ENCODE results near the gene TBX21. TPM values are rescaled to one million over a fixed set of nuclear protein-coding genes. Genes with fewer than 3 reads are reported as not detected.

TBX21 gene
- total and polyA plus RNA-seq, 7 donors, result under 0.01 to 1.2 (median 0.36) TPM; not detected in 2

DNA sequence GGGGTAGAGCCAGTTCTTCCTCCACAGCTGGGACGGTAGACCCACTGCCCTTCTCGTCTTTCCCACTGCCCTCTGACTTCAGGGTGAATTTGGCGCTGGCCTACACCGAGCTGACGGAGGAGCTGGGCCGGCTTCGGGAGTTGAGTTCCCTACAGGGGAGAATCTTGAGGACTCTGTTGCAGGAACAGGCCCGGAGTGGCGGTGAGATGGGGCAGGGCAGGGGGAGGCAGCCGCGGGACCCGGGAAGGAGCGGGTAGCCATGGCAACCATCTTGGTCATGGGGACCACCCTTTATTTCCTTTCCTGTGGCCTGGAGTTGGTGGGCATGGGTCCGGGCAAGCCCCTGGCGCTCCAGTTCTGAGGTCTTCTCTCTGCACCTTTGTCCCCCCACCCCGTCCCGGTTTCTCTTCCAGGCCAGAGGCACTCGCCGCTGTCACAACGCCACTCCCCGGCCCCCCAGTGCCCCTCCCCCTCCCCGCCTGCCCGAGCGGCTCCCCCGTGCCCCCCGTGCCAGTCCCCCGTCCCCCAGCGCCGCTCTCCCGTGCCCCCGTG, 24.6 kb upstream of the TBX21 start:
- peak overlapping the region; percentile 12 to 44 (median 42) for H3K4me3 ChIP-seq
- DNase-seq, result peak; percentile 67
- peaks cover 0 to 22% (median 7%) of the 10 kb centered on the region in 4 donors for H3K36me3 ChIP-seq
- peaks cover 0 to 4% (median 0%) of the 10 kb centered on the region in 3 donors for H3K27me3 ChIP-seq
- WGBS, 2 donors, result 42 to 69% methylated on average over 31 of the region's 31 CpGs
- peaks cover 0 to 21% (median 17%) of the 10 kb centered on the region in 4 donors for H3K4me1 ChIP-seq
- H3K9me3 ChIP-seq, result no peaks in the 10 kb centered on the region
- TF ChIP-seq POLR2A (IDR thresholded peaks at IDR 0.05) (no peak), POLR2AphosphoS5 (IDR thresholded peaks at IDR 0.05) (no peak), EP300 (IDR thresholded peaks at IDR 0.05) (no peak)
- TF ChIP-seq, protein P1, sequence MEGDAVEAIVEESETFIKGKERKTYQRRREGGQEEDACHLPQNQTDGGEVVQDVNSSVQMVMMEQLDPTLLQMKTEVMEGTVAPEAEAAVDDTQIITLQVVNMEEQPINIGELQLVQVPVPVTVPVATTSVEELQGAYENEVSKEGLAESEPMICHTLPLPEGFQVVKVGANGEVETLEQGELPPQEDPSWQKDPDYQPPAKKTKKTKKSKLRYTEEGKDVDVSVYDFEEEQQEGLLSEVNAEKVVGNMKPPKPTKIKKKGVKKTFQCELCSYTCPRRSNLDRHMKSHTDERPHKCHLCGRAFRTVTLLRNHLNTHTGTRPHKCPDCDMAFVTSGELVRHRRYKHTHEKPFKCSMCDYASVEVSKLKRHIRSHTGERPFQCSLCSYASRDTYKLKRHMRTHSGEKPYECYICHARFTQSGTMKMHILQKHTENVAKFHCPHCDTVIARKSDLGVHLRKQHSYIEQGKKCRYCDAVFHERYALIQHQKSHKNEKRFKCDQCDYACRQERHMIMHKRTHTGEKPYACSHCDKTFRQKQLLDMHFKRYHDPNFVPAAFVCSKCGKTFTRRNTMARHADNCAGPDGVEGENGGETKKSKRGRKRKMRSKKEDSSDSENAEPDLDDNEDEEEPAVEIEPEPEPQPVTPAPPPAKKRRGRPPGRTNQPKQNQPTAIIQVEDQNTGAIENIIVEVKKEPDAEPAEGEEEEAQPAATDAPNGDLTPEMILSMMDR (IDR thresholded peaks at IDR 0.05), result no peak
- intact Hi-C loops (cut with DNase I), result no loop called here
- H3K27ac ChIP-seq, result peak overlapping the region; percentile 55 to 65 (median 58)

DNA sequence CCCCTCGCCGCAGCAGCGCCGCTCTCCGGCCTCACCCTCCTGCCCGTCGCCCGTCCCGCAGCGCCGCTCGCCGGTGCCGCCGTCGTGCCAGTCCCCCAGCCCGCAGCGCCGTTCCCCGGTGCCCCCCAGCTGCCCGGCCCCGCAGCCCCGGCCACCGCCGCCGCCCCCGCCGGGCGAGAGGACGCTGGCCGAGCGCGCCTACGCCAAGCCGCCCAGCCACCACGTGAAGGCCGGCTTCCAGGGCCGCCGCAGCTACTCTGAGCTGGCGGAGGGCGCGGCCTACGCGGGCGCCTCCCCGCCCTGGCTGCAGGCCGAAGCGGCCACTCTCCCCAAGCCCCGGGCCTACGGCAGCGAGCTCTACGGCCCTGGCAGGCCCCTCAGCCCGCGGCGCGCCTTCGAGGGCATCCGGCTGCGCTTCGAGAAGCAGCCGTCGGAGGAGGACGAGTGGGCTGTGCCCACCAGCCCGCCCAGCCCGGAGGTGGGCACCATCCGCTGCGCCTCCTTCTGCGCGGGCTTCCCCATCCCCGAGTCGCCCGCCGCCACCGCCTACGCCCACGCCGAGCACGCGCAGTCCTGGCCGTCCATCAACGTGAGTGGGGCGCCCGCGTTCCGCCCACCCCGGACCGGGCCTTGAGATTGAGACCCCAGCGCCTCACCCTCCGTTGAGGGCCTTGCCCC, 24.0 kb upstream of the TBX21 start:
- H3K36me3 ChIP-seq, result peaks cover 0 to 22% (median 7%) of the 10 kb centered on the region in 4 donors
- TF ChIP-seq POLR2AphosphoS5 (IDR thresholded peaks at IDR 0.05) (peak in 1 of 4 donors; percentile 43), EP300 (IDR thresholded peaks at IDR 0.05) (no peak)
- peak overlapping the region; percentile 55 to 65 (median 58) for H3K27ac ChIP-seq
- WGBS, 2 donors, result 35 to 68% methylated on average over 89 of the region's 89 CpGs
- peaks cover 0 to 21% (median 17%) of the 10 kb centered on the region in 4 donors for H3K4me1 ChIP-seq
- peaks cover 0 to 10% (median 5%) of the 10 kb centered on the region in 3 donors for H3K27me3 ChIP-seq
- intact Hi-C loops (cut with DNase I), result no loop called here
- no peaks in the 10 kb centered on the region for H3K9me3 ChIP-seq
- peak overlapping the region in 3 of 4 donors; percentile 42 to 44 (median 43) for H3K4me3 ChIP-seq
- DNase-seq, result peak; percentile 68

DNA sequence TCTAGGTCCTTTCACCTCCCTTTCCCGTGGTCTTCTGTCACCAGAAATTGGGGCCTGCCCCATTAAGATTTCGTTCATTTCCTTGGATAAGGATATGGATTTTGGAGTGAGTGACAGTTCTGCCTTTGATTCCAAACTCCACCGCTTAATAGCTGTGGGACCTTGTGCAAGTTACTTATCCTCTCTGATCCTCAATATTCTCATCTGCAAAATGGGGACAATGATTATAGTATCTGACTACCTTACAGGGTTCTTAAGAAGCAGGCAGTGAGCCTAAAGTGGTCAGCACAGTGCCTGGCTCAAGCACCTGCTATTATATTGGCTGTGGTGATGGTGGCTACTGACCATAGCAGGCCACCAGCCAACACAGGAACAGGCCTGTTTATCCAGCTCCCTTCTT, 23.4 kb upstream of the TBX21 start:
- H3K4me3 ChIP-seq, result peak overlapping the region in 1 of 4 donors; percentile 43

DNA sequence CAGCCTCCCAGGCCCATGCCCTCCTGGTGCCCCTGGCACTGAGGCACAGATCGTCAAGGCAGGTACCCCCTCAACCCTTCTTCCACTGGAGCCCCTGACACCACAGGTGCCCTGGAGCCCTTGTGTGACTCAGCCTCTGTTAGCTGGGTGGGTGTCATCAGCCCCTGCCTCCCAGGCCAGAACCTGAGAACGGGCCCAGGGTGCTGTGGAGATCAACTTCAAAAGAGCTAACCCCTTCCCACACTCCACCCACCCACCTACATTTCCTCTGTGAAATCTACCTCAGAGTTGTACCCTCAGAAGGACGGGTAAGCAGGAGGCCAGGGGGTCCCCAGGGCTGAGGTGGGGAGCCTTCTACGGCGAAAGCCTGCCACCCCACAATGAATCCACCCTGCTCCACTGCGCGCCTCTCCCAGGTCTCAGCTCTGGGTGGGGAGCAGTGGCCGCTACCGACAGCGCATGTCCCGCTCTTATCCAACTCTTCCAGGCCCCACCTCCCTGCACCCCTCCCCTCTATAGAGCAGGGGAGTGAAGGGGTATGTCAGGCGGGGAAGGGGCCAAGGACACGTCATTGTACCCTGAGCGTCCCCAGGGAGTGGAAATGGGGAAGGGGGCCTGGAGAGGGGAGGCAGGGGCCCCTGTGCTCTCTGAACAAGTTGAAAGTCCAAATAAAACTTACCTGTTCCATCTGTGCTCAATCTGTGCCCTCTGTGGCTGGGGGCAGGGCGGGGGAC, 21.5 kb upstream of the TBX21 start:
- peaks cover 0 to 22% (median 7%) of the 10 kb centered on the region in 4 donors for H3K36me3 ChIP-seq
- no peak overlapping the region for H3K27ac ChIP-seq
- no peak overlapping the region for H3K4me3 ChIP-seq
- WGBS, 2 donors, result 86 to 93% methylated on average over 15 of the region's 15 CpGs
- H3K27me3 ChIP-seq, result peaks cover 0 to 27% (median 14%) of the 10 kb centered on the region in 3 donors
- peak; percentile 59 for DNase-seq
- H3K9me3 ChIP-seq, result no peaks in the 10 kb centered on the region
- intact Hi-C loops (cut with DNase I), result no loop called here
- H3K4me1 ChIP-seq, result peaks cover 0 to 13% (median 8%) of the 10 kb centered on the region in 4 donors
- TF ChIP-seq POLR2AphosphoS5 (IDR thresholded peaks at IDR 0.05), result no peak
- no peak for TF ChIP-seq POLR2A (IDR thresholded peaks at IDR 0.05)
- TF ChIP-seq, protein P1 (IDR thresholded peaks at IDR 0.05), result no peak
- TF ChIP-seq EP300 (IDR thresholded peaks at IDR 0.05), result no peak

More for the DNA sequence above, 23.4 kb upstream of the TBX21 start:
- Histone ChIP-seq H3K27me3 (peaks cover 0 to 13% (median 10%) of the 10 kb centered on the region in 3 donors), H3K27ac (peak overlapping the region in 1 of 4 donors; percentile 65), H3K4me1 (peaks cover 0 to 21% (median 17%) of the 10 kb centered on the region in 4 donors), H3K9me3 (no peaks in the 10 kb centered on the region), H3K36me3 (peaks cover 0 to 22% (median 7%) of the 10 kb centered on the region in 4 donors)
- no peak for DNase-seq
- intact Hi-C loops (cut with DNase I), result no loop called here
- 89 to 94% methylated on average over 3 of the region's 3 CpGs for WGBS, 2 donors
- TF ChIP-seq EP300 (IDR thresholded peaks at IDR 0.05) (no peak), POLR2A (IDR thresholded peaks at IDR 0.05) (no peak)

DNA sequence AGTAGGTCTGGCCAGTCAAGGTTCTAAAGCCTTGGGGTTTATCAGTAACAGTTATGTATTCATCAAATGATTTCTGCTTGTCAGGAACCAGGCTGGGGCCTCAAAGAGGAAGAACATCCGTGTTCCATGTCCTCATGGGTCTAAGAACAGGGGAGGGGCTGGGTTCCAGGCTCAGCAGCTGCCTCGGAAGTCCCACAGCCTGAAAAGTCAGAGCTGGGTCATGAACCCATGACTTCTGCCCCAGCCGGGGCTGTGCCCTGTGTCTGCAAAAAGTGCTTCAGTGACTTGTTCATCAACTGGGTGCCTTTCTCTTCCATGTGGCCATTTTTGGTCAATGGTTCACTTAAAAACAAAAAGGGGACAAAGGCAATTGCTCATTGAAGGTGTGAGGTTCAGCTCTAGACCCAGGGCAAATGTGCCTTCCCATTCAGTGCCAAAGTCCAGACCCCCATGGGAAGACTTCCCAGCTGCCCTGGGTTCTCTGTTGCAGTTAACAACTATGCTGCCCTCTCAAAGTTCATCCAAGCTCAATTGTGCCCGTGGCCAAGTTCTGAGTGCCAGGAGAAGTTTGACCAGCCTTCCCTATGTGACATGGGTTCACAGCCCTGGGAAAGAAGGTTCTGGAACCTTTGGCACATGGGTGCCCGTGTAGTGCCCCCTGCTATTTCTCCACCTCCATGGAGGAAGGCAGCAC, 20.6 kb upstream of the TBX21 start:
- intact Hi-C loops (cut with DNase I), result no loop called here
- H3K27me3 ChIP-seq, result peaks cover 0 to 32% (median 14%) of the 10 kb centered on the region in 3 donors
- no peak overlapping the region for H3K4me3 ChIP-seq
- H3K4me1 ChIP-seq, result peaks cover 0 to 8% (median 0%) of the 10 kb centered on the region in 4 donors
- 64 to 65% methylated on average over 5 of the region's 5 CpGs for WGBS, 2 donors
- H3K9me3 ChIP-seq, result no peaks in the 10 kb centered on the region
- peak; percentile 57 for DNase-seq
- TF ChIP-seq POLR2AphosphoS5 (IDR thresholded peaks at IDR 0.05) (no peak), EP300 (IDR thresholded peaks at IDR 0.05) (no peak), POLR2A (IDR thresholded peaks at IDR 0.05) (no peak)
- TF ChIP-seq, protein P1 (IDR thresholded peaks at IDR 0.05), result no peak
- peaks cover 0 to 22% (median 7%) of the 10 kb centered on the region in 4 donors for H3K36me3 ChIP-seq
- H3K27ac ChIP-seq, result no peak overlapping the region

Measured in sigmoid colon (tissue), 7 donors.